ENCODE results near the gene BRD7. TPM values are rescaled to one million over a fixed set of nuclear protein-coding genes. Genes with fewer than 3 reads are reported as not detected.
A peak's percentile ranks its signal among the peaks of the same experiment; 100 is the strongest.

Gene BRD7
- total and polyA plus RNA-seq, 12 donors, result 31.4 to 50.9 (median 42.7) TPM

- DNase-seq, result no peak
- Histone ChIP-seq H3K4me1 (peaks cover 0 to 5% (median 0%) of the 10 kb centered on the region in 9 donors), H3K27me3 (no peaks in the 10 kb centered on the region), H3K9me3 (peaks cover 0 to 4% (median 0%) of the 10 kb centered on the region in 11 donors), H3K27ac (no peak overlapping the region), H3K36me3 (peaks cover 0 to 96% (median 11%) of the 10 kb centered on the region in 9 donors), H3K4me3 (no peak overlapping the region)
- TF ChIP-seq, protein P1, sequence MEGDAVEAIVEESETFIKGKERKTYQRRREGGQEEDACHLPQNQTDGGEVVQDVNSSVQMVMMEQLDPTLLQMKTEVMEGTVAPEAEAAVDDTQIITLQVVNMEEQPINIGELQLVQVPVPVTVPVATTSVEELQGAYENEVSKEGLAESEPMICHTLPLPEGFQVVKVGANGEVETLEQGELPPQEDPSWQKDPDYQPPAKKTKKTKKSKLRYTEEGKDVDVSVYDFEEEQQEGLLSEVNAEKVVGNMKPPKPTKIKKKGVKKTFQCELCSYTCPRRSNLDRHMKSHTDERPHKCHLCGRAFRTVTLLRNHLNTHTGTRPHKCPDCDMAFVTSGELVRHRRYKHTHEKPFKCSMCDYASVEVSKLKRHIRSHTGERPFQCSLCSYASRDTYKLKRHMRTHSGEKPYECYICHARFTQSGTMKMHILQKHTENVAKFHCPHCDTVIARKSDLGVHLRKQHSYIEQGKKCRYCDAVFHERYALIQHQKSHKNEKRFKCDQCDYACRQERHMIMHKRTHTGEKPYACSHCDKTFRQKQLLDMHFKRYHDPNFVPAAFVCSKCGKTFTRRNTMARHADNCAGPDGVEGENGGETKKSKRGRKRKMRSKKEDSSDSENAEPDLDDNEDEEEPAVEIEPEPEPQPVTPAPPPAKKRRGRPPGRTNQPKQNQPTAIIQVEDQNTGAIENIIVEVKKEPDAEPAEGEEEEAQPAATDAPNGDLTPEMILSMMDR (IDR thresholded peaks at IDR 0.05), result no peak
- WGBS, 2 donors, result 86 to 97% methylated on average over 5 of the region's 5 CpGs
- ATAC-seq, result no peak
- intact Hi-C loops (cut with DNase I), result no loop called here
Measured at GRCh38 chr16:50331570-50331969, 37.2 kb downstream of the BRD7 start.

DNA sequence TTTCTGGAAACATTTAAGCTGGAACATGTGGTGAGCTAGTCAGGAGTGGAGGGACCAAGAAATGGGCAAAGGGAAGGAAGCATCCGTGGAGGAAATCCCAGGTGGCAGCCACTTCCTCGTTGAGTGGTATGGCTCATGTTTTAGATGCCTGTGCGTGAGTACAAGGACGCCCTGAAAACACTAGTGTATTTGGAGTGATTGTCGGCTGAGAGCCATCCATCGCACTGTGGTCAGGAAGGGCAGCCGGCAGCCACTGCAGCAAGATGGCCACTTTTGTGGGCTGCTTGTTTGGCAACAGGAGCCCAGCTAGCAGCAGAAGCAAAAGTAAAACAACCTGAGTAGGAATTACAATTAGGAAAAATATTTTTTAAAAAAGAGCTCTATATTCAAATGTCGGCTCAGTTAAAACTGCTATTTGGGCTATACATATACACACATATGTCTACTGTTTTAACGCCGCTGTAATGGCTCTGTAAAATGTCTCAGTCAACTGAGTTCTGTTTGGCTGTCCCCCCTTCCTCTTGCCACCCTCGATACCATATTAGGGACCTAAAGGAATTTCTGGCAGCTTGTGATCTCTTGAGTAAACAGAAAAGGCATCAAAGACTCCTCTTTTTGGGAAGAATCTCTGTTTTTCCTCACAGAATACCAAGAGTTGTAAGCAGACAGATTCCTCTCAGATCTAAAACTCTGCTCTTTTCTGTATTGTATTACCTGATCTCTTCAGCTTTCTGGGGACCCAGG is 39.2 kb downstream of the BRD7 start:
- H3K4me3 ChIP-seq, result no peak overlapping the region
- TF ChIP-seq, protein P1 (IDR thresholded peaks at IDR 0.05), result no peak
- WGBS, 2 donors, result 54 to 63% methylated on average over 11 of the region's 11 CpGs
- intact Hi-C loops (cut with DNase I), result loop anchor here in 1 of 10 donors (10.0 kb wide), 1 partner anchor 75 kb away; no protein-coding TSS in a partner anchor
- DNase-seq (no peak), ATAC-seq (peak in 1 of 8 donors; percentile 33)
- H3K27me3 ChIP-seq, result no peaks in the 10 kb centered on the region
- peaks cover 0 to 99% (median 28%) of the 10 kb centered on the region in 9 donors for H3K36me3 ChIP-seq
- H3K4me1 ChIP-seq, result peaks cover 0 to 5% (median 0%) of the 10 kb centered on the region in 9 donors
- H3K27ac ChIP-seq, result no peak overlapping the region
- peaks cover 0 to 4% (median 0%) of the 10 kb centered on the region in 11 donors for H3K9me3 ChIP-seq

DNA sequence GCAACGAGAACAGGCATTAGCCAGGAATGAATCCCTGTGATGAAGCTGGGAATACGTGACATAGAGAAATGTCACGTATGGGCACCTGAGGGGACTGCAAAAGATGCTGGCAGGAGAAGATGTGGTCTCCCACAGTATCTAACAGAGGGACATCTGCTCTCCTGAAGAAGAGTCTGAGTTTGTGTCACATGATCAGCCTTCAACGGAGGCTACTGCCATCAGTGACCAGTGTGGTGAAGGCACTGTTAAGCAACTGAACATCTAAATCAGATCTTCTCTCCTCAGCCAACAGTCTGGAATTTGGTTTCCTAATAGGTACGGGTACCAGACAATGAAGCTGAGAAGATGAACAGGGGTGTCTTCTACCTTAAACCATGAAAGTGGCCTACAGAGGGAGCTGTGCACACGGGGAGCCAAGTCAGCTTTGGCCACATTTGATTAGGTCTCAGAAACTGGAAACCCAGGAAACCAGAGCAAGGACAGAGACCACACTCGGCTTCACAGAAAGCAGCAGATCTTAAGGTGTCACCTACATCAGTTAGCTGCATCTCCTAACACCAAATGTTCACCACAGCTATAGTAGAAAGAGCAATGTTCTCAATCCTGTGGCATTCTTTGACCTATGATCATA is 41.8 kb downstream of the BRD7 start:
- 69 to 72% methylated on average over 7 of the region's 7 CpGs for WGBS, 2 donors
- Histone ChIP-seq H3K4me3 (no peak overlapping the region), H3K27ac (no peak overlapping the region), H3K9me3 (no peaks in the 10 kb centered on the region), H3K36me3 (peaks cover 0 to 99% (median 36%) of the 10 kb centered on the region in 9 donors), H3K27me3 (no peaks in the 10 kb centered on the region), H3K4me1 (peaks cover 0 to 5% (median 0%) of the 10 kb centered on the region in 9 donors)
- DNase-seq (no peak), ATAC-seq (peak in 3 of 8 donors; percentile 28 to 55 (median 37))
- intact Hi-C loops (cut with DNase I), result loop anchor here in 1 of 10 donors (10.0 kb wide), 1 partner anchor 72 kb away; no protein-coding TSS in a partner anchor
- TF ChIP-seq, protein P1 (IDR thresholded peaks at IDR 0.05), result peak in 6 of 9 donors; percentile 30 to 52 (median 45)

DNA sequence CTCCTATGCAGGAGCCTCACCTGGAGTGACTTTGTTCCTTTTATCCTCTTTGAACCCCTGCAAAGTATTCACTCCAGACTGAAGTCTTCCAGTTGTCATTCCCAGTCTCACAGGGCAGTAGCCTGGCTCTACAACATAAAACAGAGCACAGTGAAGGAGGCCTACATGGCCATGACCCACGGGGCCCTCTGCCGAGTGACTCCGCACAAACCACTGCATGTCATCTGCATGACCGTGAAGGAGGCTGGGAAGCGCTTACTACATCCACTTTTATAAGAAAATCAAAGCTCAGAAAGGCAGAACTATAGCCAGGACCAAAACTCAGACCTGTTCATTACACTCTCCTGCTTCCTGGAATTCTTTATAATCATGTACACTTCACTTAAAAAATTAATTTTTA is 42.5 kb downstream of the BRD7 start:
- Histone ChIP-seq H3K4me1 (peaks cover 0 to 5% (median 0%) of the 10 kb centered on the region in 9 donors), H3K27me3 (no peaks in the 10 kb centered on the region), H3K27ac (no peak overlapping the region), H3K4me3 (no peak overlapping the region), H3K9me3 (no peaks in the 10 kb centered on the region), H3K36me3 (peaks cover 0 to 100% (median 43%) of the 10 kb centered on the region in 9 donors)
- DNase-seq, result no peak
- WGBS, 2 donors, result 84 to 86% methylated on average over 5 of the region's 5 CpGs
- no peak for ATAC-seq
- intact Hi-C loops (cut with DNase I), result loop anchor here in 1 of 10 donors (10.0 kb wide), 1 partner anchor 71 kb away; no protein-coding TSS in a partner anchor
- TF ChIP-seq, protein P1 (IDR thresholded peaks at IDR 0.05), result no peak

Data from heart right ventricle (tissue), 16 donors.